HG03521 (cell line): Measurements from ENCODE around the gene PRR7.
"Not testable (repeated sequence)": the region's sequence is repeated elsewhere in the genome, so short reads cannot be mapped to it uniquely, and the experiment has no call there.

Experiments used
- ATAC-seq: cut with Tn5 transposase; IDR thresholded peaks from one replicate; pipeline ENCODE4 v1.9.1; 2021; ENCODE audit warnings: mild to moderate bottlenecking, moderate library complexity; ENCODE audit not compliant: unreplicated experiment

Gene PRR7

DNA sequence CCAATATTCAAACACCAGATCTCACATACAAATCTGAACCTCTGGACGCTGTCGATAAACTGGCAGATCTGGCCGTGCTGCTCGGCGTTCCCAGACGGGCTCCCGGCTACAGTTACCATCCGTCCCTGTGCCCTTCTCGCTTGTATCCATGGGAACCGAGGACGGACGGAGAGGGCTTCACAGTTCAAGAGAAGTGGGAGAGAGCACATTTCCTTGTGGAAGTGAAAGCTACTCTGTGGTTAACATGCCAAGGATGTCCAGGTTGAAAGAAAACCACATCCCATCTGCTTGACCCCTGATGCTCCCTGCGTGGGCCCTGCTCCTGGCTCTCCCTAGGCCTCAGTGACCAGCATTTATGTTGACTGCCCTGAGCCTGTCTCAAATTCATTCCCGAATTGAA lies 33.2 kb downstream of the PRR7 start:
- ATAC-seq: no peak

DNA sequence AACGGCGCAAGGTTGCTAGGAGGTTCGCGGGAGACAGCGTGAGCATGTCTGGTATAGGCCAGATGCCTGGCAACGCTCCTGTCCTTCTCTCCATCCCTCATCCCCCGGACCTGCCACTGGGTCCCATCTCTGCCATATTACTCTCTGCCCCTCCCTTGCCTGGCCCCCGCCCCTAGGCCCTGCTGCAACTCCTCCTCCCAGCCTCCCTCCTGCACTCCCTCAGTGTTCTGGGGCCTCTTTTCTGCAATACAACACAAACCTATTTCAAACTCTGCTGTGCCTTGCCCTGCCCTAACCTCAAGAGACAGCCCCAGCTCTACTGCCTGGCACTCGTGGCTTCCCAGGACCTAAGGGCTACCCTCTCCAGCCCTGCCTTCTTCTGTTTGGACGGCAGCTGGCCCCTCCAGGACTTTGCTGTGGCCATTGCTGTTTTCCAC lies 35.8 kb downstream of the PRR7 start:
- ATAC-seq: no peak

DNA sequence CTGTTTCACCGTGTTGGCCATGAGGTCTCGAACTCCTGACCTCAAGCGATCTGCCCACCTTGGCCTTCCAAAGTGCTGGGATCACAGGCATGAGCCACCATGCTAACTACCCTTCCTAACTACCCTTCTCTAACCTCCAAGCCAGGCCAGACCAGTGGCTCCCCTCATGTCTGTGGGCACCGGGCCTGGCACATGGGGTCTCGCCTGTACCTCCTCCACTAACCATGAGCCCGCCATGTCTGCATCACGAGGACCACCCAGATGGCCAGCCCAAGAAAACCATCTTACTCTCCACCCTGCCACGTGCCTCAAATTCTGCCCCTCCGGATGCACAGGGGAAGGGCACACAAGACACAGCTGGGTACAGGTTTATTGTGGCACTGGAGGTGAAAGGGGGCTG lies 36.4 kb downstream of the PRR7 start:
- ATAC-seq: no peak

DNA sequence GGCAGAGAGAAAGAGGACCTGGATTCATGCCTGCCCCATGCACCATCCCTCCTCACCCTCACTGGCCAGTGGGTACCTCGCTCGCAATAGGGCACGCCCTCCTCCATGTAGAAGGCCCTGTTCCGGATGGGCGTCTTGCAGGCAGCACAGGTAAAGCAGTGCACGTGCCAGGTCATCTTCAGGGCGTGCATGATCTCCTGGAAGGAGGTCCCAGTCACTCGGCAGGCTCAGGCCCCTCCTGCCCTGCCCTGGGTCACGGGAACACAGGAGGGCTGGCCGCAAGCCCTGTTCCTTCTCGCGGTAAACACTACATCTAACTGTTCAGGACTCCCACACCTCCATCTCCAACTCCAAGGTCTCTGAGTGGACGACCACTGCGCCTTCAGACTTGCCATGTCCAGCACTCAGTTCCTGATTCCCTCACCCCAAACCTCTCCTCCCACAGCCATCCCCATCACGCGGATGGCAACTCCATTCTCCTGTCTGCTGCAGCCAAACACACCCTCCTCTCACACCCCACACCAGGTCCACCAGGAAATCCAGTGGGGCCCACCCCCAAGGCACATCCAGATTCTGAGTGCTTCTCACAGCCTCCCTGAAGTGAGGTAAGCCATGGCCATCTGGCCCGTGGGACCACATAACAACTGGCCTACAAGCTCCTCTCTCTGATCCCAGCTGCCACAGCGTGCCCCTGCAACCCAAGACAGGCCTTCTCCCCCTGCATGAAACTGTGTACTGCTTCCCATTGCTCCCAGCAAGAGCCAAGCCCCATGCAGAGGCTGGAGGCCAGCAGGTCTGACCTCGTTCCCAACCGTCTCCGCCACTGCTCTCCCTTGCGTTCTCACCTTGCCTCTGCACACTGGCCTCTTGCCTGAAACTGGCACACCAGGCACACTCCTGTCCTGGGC lies 37.6 kb downstream of the PRR7 start:
- ATAC-seq: no peak

DNA sequence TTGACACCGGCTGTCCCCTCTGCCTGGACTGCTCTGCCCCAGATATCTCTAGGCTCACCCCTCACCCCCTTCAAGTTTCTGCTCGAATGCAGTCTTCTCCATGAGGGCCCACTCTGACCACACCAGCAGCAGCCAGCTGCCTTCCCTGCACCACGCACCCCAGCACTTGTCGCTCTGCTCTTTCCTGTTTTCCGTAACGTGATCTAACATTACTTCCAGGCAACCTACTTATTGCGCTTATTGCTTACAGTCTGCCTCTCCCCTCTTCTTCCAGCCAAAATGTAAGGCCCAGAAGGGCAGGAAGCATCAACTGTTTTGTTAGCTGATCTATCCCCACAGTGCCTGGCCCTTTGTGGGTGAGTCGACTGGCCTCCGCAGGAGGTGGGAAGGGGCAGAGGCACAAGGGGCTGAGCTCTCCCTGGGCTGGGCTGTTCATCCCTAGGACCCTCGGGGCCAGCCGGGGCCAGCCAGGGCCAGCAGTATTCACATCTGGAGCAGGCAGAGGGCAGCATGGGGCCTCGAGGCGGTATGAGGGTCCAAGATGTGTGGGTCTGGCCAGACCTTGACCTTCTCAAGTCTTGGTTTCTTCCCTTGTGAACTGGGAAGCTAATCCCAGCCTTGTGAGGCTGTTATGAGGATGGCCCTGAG lies 38.4 kb downstream of the PRR7 start:
- no peak for ATAC-seq

DNA sequence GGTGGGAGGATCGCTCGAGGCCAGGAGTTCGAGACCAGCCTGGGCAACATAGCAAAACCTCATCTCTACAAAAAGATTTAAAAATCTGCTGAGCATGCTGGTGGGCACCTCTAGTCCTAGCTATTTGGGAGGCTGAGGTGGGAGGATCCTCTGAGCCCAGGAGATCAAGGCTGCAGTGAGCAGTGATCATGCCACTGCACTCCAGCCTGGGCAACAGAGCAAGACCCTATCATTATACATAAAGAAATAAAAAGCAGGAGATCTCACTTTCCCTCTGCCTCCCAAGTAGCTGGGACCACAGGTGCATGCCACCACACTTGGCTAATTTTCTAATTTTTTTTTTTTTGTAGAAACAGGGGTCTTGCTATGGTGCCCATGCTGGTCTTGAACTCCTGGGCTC lies 39.1 kb downstream of the PRR7 start:
- not testable (repeated sequence) for ATAC-seq

DNA sequence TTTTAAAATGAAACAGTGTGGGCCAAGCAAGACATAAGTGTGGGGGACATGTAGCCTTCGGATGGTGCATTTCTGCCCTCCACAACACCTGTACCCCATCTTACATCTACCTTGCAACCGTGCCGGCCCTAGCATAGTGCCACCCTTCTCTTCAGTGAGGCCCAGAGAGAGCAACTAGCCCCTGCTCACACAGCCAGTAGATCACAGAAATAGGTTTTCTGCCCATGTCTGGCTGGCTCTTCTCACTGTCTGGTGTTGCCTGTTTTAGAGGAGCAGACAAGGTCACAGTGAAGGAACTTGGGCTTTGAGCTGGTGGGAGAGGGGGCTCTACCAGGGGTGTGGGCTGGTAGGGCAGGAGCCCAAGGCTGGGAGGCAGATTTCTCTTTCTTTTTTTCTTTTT lies 39.6 kb downstream of the PRR7 start:
- no peak for ATAC-seq

DNA sequence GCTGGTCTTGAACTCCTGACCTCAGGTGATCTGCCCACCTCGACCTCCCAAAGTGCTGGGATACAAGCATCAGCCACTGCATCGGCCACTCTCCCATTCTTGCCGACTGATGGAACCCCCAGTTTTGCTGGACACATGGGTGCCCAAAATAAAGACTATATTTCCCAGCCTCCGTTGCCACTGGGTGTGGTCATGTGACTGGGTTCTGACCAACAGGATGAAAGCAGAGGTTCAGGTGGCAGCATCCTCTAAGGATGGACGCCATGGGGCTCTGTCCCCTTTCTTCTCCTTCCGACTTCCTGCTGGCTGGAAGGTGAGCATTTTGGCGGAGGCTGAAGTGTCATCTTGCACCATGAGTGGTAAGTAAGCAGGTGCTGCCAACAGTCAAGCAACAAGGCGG lies 40.5 kb downstream of the PRR7 start:
- no peak for ATAC-seq

DNA sequence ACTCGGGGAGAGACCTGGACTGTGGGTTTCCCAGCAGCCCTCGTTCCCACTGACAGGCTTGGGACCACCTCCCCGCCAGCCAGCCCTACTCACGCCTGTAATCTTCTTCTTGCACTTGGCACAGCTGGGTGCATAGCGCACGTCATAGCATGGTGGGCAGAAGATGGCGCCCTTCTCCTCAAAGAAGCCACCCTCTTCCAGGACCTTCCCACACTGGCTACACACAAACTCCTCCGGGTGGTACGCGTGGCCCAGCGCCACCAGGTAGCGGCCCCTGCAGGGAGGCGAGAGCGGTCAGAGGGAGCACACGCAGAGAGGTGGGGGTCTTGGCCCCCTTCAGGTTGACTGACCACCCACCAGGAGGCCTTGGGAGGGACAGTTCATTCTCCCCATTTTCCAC lies 41.4 kb downstream of the PRR7 start:
- ATAC-seq: no peak

DNA sequence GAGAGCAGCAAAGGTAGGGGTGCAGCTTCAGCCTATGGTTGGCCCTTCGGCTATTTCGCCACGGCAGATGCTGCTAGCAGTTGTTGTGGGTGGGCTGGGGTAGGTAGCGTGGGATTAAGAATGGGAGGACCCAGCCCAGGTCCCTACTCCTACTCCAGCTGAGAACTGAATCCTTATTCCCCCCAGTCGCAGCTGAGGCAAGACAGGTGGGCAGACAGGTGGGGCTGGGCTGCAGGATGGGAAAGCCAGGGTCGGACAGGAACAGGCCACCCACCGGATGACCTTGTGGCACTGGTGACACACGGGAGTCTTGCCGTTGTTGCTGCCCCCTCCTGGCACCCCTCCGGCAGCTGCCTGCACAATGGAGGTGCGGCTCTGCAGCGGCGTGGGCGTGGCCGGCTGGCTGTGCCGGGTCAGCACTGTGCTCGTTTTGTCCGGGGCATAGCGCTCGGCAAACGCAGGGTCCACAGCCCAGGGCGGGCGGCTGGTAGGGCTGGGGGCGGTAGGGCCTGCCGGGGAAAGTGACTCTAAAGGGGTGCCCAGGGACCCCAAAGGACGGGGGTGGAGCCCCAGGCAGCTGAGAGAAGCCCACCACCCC lies 42.6 kb downstream of the PRR7 start:
- no peak for ATAC-seq

DNA sequence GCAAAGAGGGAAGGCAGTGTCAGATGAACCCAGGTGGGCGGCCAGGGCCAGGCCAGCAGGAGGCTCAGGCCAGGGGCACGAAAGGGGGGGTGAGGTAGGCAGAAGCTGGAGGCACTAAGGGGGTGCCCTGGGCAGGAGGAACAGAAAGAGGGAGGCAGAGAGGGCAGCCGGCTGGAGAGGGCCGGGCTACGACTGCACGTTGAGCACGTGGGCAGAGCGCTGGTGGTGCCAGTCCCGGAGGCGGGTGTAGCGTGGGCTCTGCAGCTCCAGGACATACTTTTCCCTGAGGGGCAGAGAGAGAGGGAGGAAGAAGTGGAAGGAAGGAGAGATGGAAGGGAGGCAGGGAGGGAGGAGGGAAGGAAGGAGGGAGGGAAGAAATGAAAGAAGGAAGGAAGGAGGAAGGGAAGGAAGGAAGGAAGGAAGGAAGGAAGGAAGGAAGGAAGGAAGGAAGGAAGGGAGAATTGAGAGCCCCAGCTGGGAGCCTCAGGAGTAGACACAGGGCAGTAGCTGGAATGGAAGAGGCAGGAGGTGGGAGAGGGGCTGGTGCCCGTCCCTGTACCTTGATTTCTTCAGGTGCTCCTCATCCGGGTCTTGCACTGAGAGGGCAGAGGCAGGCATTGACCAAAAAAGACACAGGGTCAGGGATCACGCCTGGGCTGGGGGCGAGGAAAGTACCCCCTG lies 43.8 kb downstream of the PRR7 start:
- ATAC-seq: no peak

DNA sequence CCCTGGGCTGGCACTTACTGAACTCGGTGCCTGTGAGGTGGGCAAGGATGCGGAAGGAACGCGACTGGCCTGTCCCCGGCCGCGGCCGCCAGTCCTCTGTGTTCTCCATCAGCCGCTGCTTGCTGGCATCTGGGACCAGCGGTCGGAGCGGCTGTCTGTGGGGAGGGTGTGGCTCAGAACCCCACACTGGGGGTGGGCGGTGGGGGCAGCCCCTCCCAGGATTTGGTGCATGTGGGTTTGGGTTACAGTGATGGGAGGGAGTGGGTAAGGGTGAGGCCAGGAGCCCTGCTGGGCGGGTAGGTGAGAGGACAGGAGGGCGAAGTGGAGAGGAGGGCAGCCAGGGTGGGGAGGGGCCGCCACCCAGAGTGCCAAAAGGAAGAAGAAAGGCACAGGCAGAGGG lies 44.4 kb downstream of the PRR7 start:
- ATAC-seq: no peak

DNA sequence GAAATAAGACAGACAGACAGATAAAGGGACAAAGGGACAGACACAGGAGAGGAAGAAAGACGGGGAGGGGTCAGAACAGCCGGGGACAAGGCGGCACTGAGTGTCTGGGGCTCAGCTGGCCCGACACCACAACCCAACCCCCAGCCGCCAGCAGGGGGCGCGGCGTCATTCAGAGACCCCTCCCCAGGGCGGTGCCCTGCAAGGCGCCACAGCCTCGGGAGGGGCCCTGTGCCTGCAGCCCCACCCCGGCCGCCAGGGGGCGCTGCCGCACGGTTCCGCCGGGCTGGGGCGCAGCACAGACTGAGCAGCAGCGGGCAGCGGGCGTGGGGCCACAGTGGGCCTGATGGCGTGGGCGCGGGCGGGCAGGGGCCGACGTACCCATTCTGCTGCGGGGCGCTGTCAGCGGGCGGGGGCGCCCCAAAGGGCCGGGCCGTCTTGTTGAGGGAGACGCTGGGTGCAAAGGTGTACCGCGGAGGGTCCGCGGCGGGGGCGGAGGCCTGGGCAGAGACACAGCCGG lies 44.9 kb downstream of the PRR7 start:
- no peak for ATAC-seq

DNA sequence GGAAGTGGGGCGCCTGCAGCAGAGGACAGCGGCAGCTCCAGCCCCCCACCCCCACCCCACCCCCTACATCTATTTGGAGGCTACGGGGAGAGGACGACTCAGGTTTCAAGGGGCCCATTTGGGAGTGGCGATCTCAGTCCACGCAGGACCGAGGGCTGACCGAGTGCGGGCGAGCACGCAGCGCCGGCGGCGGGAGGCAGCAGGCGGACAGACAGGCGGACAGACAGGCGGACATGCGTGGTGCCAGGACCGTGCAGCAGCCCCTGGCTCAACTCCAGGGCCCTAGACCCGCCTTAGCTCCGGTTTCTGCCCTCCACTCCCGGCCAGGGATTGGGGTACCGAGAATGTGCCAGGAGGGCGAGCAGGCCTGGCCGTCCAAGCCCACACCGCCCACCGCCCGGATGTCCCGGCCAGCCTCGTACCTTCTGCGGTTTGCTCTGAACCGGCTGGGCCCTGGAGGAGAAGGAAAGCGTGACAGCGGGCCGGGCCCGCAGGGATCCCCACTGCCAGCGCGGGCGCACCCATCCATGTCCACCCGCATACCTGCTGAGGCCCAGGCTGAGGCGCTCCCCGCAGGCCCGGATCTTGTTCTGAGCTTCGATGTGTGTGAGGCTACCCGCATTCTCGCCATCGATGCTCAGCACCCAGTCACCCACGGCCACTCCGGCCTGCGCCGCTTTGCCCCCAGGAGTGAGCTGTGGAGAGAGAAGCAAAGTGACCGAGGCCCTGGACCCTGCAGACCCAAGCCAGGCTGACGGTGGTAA lies 45.6 kb downstream of the PRR7 start:
- ATAC-seq: no peak

DNA sequence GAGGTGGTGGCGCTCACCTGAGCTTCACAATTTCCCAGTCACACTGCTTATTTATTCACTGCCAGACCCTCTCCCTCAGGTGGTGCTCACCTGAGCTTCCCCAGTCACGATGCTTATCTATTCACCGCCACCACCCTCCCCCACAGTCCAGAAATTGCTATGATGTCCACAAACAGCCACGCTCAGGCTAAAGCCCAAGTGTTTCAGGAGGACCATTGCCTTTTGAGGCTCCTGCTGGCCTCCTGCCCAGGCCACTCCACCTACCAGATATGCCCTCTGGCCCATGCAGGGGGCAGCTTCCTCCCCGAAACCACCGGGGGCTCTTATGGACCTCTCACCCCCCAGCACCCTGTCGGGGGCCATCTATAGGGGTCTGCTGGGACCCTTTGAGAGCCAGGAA lies 46.2 kb downstream of the PRR7 start:
- ATAC-seq: no peak

DNA sequence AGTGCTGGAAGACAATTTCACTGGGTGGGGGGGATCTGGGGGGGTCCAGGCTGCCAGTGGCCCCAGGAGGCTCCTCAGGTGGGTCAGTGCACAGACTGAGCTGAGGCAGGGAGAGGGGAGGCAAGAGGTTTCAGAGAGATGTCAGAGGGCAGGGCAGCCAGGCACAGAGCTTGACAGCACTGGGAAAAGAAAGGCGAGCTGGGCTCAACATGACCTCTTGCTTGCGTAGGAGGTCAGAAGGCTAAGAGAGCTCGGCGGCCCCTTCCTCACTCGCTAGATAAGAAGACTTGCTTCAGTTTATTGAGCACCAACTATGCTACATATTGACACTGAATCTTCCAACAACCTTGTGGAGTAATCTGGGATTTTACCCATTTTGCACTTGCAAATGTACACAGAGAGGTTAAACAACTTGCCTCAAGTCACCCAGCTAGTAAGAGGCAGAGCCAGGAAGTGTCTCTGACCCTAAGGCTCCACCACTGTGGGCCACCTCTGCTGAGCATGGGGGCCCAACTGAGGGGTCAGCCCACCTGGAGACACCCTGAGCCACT lies 47.3 kb downstream of the PRR7 start:
- no peak for ATAC-seq

DNA sequence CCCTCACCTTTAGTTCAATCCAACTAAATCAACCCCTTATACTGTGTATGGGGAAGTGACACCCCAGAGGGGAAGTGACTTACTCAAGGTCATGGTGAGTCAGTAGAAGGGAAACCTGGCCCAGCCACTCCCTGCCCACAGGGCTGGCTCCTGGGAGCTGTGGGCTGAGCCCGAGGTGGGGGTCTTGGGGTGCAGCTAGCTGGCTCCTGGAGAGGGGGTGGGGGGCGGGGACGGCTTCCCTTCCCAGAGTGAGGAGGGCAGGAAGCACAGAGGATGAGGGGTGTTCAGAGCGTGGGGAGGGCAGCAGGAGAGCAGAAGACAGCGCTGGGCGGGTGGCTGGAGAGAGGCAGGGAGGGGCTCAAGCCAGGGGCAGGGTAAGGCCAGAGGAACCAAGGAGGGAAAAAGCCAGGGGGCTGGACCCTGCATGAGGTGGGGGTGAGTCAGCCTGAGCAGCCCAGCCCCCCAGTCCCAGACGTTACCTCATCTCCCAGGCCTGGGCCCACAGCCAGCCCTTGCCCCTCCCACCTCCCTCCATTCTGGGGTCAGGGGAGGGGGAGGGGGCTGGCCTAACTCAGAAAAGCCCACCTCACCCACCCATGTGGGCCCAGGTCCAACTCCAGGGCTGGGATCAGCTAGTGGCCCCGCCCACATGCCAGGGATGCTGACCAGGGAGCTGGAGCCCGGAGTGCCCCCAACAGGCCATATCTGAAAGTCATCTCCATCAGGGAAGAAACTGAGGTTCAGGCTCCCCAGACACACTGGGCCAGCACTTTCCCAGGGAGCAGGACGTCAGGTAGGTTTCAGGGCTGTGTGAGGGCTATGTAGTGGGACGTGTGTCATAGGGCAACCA lies 48.0 kb downstream of the PRR7 start:
- ATAC-seq: no peak

DNA sequence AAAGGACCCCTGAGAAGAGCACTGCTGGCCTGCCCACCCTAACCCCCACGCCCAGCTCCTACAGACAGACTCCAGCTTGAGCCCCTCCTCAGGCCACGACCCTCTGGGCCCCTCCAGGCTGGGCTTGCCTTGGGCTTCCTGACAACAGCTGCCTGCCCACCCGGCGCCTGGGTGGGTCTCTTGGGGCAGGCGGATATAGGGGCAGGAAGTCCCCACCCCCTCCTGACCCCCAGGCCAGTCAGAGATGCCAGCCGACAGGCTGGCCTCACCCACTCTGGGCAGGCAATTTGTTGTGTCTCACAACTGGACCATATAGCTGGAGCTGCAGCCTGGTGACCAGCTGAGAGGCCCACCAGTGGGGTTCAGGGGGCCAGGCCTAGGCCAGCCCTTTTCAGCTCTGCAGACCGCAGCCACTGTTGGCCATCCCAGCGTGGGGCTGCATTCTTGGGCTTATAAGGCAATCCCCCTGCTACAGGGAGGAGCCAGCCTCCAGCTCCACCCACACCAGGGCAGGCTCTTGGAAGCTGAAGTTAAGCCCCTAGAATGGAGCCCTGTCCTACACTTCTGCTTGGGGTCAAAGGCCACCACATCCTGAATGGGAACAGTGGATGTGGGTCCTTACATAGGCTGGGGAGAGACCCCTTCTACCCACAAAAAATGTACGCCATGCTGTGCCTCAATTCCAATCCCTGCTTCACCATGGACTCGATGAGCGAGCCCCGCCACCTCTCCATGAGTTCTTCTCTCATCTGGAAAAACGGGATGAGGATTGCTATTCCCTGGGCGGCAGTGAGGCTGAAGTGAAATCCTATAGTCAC lies 48.8 kb downstream of the PRR7 start:
- no peak for ATAC-seq
